Peyer's patch (tissue), 4 donors: ENCODE data around the gene ZHX3.

Experiments
- POLR2A ChIP-seq, 2 donors: fragments of 450-650 bp; IDR thresholded peaks; one replicate each; pipeline ENCODE4 v1.5.1; 2017; ENCODE audit warnings: antibody characterized with exemption in 2 of 2, mild to moderate bottlenecking in 2 of 2, moderate library complexity in 2 of 2
- TF ChIP-seq, protein P1 (sequence below), 6 experiments: fragments of 450-650 bp in 4 of 6; fragments of 200-600 bp in 2 of 6; sonication (generic) in 1 of 6; IDR thresholded peaks; one replicate each; pipeline ENCODE4 v1.5.1; 2017 to 2019; ENCODE audit warnings: antibody characterized with exemption in 6 of 6, mild to moderate bottlenecking in 3 of 6, moderate library complexity in 1 of 6

DNA sequence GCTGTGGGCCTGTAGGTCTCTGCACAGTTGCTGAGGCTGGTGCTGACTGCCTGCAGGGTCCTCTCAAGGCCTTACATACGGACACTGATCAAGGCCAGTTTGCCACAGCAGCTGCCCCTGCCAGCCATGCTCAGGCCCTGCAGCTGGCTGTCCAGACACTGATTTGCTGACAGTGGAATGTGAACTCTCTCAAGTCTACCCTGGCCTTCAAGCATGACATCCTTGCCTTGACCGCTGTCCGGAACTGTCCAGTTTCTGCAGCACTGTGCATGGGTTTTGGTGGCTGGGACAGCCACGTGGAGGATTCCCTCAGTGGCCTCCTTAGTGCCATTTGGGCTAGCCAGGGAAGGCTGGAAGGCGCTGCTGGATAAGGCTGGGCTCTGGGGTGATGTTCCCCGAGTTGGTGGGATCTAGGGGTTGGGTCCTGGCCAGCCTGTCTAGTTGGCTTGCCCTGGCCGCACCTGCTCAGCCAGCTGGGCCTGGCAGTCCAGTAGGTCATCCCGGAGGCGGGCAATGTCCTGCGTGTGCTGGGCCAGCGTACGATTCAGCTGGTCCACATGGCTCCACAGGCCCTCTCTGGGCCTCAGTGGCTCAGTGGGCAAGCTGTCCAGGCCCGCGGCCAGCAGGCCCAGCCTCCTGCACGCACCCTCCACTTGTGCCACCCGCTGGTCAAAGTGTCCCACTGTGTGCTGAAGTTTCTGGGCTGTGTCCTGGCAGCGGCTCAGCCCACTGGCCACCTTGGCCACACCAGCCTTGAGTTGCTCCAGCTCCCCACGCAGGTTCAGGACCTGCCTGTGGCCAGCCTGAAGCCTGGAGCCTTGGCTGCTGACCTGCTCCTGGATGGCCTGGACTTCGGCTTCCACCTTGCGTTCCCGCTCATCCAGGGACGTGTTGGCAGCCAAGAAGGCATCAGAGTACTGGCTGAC is 43.6 kb upstream of the ZHX3 start:
- TF ChIP-seq, protein P1, sequence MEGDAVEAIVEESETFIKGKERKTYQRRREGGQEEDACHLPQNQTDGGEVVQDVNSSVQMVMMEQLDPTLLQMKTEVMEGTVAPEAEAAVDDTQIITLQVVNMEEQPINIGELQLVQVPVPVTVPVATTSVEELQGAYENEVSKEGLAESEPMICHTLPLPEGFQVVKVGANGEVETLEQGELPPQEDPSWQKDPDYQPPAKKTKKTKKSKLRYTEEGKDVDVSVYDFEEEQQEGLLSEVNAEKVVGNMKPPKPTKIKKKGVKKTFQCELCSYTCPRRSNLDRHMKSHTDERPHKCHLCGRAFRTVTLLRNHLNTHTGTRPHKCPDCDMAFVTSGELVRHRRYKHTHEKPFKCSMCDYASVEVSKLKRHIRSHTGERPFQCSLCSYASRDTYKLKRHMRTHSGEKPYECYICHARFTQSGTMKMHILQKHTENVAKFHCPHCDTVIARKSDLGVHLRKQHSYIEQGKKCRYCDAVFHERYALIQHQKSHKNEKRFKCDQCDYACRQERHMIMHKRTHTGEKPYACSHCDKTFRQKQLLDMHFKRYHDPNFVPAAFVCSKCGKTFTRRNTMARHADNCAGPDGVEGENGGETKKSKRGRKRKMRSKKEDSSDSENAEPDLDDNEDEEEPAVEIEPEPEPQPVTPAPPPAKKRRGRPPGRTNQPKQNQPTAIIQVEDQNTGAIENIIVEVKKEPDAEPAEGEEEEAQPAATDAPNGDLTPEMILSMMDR (IDR thresholded peaks at IDR 0.05): no peak
- no peak for TF ChIP-seq POLR2A (IDR thresholded peaks at IDR 0.05)
